GM19328 (cell line): Measurements from ENCODE around the gene C11orf98.
"Not testable (repeated sequence)": the region's sequence is repeated elsewhere in the genome, so short reads cannot be mapped to it uniquely, and the experiment has no call there.

Experiments
- ATAC-seq: cut with Tn5 transposase; IDR thresholded peaks from one replicate; pipeline ENCODE4 v1.9.1; 2021; ENCODE audit warnings: mild to moderate bottlenecking, moderate library complexity; ENCODE audit not compliant: unreplicated experiment

C11orf98 gene

GRCh38 chr11:62654297-62654696 lies 10.7 kb downstream of the C11orf98 start:
- no peak for ATAC-seq

GRCh38 chr11:62652161-62653006 lies 12.6 kb downstream of the C11orf98 start:
- ATAC-seq = no peak

- ATAC-seq = not testable (repeated sequence)
Observed at GRCh38 chr11:62650283-62650682, 14.7 kb downstream of the C11orf98 start.

GRCh38 chr11:62649486-62649885 lies 15.5 kb downstream of the C11orf98 start:
- ATAC-seq = no peak

GRCh38 chr11:62648967-62649364 lies 16.0 kb downstream of the C11orf98 start:
- no peak for ATAC-seq

GRCh38 chr11:62648185-62648966 lies 16.6 kb downstream of the C11orf98 start:
- no peak for ATAC-seq

- ATAC-seq = no peak
Observed at GRCh38 chr11:62647609-62648005, 17.4 kb downstream of the C11orf98 start.

- ATAC-seq = no peak
Observed at GRCh38 chr11:62646825-62647608, 18.0 kb downstream of the C11orf98 start.

GRCh38 chr11:62645946-62646824 lies 18.8 kb downstream of the C11orf98 start, which contains the start of gene GANAB:
GANAB (minus strand) TSS chr11:62646613; CDS start chr11:62646599, 14 bp downstream.
- ATAC-seq = peak; percentile 94

- no peak for ATAC-seq
Observed at GRCh38 chr11:62645671-62645945, 19.4 kb downstream of the C11orf98 start.

GRCh38 chr11:62644220-62644619 lies 20.8 kb downstream of the C11orf98 start:
- no peak for ATAC-seq

GRCh38 chr11:62632492-62632891 lies 32.5 kb downstream of the C11orf98 start:
- ATAC-seq = no peak

GRCh38 chr11:62627713-62628112 lies 37.3 kb downstream of the C11orf98 start:
- ATAC-seq = no peak

GRCh38 chr11:62622476-62623089 lies 42.4 kb downstream of the C11orf98 start:
- ATAC-seq = no peak

GRCh38 chr11:62621567-62622470 lies 43.2 kb downstream of the C11orf98 start, which contains the start of gene B3GAT3:
B3GAT3 (minus strand) TSS chr11:62621986; CDS start chr11:62621947, 39 bp downstream.
- ATAC-seq = peak; percentile 90

- ATAC-seq = no peak
Observed at GRCh38 chr11:62621027-62621566, 43.9 kb downstream of the C11orf98 start.

- ATAC-seq = not testable (repeated sequence)
Observed at GRCh38 chr11:62616957-62617356, 48.1 kb downstream of the C11orf98 start.

- no peak for ATAC-seq
Observed at GRCh38 chr11:62615521-62615920, 49.5 kb downstream of the C11orf98 start.
